GM18526 (cell line): ENCODE measurements around the gene CALML5.

Experiments
- POLR2A ChIP-seq: IDR thresholded peaks from 3 replicates; pipeline ENCODE4 v1.6.1; 2011; ENCODE audit not compliant: insufficient read length; ENCODE audit errors: extremely low read depth

CALML5 gene

GRCh38 chr10:5511885-5512280 is 12.5 kb upstream of the CALML5 start:
- no peak for TF ChIP-seq POLR2A

GRCh38 chr10:5511231-5511884 is 12.0 kb upstream of the CALML5 start:
- no peak for TF ChIP-seq POLR2A

- no peak for TF ChIP-seq POLR2A
Measured at GRCh38 chr10:5510281-5511072, 11.1 kb upstream of the CALML5 start.

DNA sequence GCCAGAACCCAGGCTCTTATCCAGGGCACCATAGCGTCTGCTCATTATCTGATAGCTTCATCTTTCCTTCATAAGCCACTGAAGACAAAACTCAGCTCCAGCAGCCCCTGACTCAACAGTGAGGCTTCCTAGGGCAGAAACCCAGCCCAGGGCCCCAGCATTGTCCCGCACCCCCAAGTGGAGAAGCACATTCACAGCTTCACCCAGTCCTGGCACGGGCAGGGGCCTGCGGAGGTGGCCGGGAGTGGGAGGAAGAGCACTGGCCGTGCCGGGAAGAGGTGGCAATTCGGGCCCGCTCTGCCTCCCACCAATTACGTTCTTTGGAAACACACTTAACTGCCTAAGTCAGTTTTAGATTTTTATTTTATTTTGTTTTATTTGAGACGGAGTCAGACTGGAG is 10.3 kb upstream of the CALML5 start:
- TF ChIP-seq POLR2A = no peak

GRCh38 chr10:5509236-5509635 is 9.9 kb upstream of the CALML5 start:
- TF ChIP-seq POLR2A = no peak

GRCh38 chr10:5508786-5509185 is 9.4 kb upstream of the CALML5 start:
- TF ChIP-seq POLR2A = no peak

GRCh38 chr10:5508161-5508604 is 8.8 kb upstream of the CALML5 start:
- no peak for TF ChIP-seq POLR2A

GRCh38 chr10:5507649-5508131 is 8.3 kb upstream of the CALML5 start:
- TF ChIP-seq POLR2A = no peak

- no peak for TF ChIP-seq POLR2A
Measured at GRCh38 chr10:5506751-5507648, 7.6 kb upstream of the CALML5 start.

DNA sequence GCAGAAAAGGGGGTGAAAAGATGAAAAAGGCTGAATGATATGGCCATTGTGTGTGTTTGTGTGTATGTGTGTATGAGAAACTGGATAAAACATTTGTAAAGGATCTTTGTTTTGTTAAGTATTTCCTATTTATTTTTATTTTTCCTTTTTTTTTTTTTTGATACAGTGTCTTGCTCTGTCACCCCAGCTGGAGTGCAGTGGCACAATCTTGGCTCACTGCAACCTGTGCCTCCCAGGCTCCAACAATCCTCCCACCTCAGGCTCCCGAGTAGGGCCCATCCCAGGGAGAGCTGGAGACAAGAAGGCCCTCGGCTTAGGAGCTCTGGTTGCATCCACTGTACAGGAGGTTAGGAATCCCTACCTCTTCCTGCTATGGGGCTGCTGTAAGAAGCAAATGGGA is 6.9 kb upstream of the CALML5 start:
- TF ChIP-seq POLR2A = no peak

GRCh38 chr10:5504146-5505072 is 5.0 kb upstream of the CALML5 start:
- TF ChIP-seq POLR2A = no peak

- TF ChIP-seq POLR2A = no peak
Measured at GRCh38 chr10:5503477-5503835, 4.1 kb upstream of the CALML5 start.

DNA sequence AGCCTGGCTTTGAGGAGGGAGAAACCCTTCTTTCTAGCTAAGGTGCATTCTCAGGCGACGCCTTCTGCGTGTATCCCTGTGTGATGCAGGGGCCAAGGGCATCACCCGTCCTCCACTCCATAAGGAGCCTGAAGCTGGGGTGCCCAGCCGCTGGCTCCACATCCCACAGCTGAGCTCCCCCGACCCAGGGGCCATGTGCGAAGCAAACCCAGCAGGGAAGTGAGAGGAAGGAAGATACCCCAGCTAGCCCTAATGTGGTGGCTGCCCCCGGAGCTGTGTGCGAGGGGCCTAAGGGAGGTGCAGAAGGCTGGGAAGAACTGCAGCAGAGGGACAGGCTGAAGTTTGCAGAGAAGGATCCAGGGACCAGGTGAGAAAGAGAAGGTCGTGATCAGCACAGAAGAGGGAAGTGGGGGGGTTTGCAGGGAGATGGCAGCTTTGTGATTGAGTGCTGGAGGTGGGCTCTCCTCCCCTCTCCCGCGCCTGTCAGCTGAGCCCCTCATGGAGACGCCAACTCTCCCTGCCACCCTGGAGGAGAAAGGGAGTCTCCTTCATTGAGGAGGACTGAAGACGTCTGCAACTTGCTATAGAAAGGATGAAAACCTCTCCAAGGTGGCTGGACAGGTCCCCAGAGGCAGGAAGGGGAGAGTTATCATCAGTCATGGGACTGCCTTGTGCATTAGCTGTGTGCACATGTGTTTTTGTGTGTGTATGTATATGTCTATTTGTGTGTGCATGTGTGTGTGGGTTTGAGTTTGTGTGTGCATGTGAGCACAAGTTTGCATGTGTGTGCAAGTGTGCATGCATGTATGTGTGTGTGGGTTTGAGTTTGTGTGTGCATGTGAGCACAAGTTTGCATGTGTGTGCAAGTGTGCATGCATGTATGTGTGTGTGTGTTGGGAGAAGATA is 3.5 kb upstream of the CALML5 start:
- no peak for TF ChIP-seq POLR2A
